Vagina (tissue), 2 donors: ENCODE results near the gene NR1H2.

ENCODE experiments used
- CTCF ChIP-seq, 3 experiments: fragments of 450-650 bp in 2 of 3; fragments of 200-600 bp in 1 of 3; sonication (generic) in 1 of 3; IDR thresholded peaks; one replicate each; pipeline ENCODE4 v1.5.1; 2017 to 2019; ENCODE audit warnings: antibody characterized with exemption in 3 of 3, mild to moderate bottlenecking in 2 of 3, moderate library complexity in 2 of 3
- POLR2A ChIP-seq, 2 donors: fragments of 450-650 bp; IDR thresholded peaks; one replicate each; pipeline ENCODE4 v1.6.1; 2017; ENCODE audit warnings: antibody characterized with exemption in 2 of 2, mild to moderate bottlenecking in 2 of 2, moderate library complexity in 2 of 2
- POLR2AphosphoS5 ChIP-seq, 2 donors: sonication (generic); formaldehyde crosslinking; IDR thresholded peaks; one replicate each; pipeline ENCODE4 v1.9.0; 2017; ENCODE audit warnings: antibody characterized with exemption in 2 of 2, mild to moderate bottlenecking in 2 of 2, low read depth in 1 of 2; ENCODE audit not compliant: insufficient read depth in 1 of 2

DNA sequence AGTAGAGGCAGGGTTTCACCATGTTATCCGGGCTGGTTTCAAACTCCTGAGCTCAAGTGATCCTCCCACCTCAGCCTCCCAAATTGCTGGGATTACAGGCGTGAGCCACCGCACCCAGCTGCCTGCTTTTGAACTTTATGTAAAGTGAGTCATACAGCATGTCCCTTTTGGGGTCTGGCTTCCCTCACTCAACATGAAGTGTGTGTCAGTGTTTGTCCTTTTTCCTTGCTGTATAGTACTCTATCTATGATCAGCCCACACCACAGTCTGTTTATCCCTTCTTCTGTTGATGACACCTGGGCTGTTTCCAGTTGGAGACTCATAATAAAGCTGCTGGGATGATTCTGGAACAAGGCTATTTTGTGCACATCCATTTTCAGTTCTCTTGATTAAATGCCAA lies 44.6 kb downstream of the NR1H2 start:
- TF ChIP-seq CTCF (IDR thresholded peaks at IDR 0.05), result no peak
- no peak for TF ChIP-seq POLR2A (IDR thresholded peaks at IDR 0.05)
- no peak for TF ChIP-seq POLR2AphosphoS5 (IDR thresholded peaks at IDR 0.05; ENCODE audit: insufficient read depth in 1 of 2, low read depth in 1 of 2)
